K562 (cell line): ENCODE results near the gene OTX2.

Experiments
- GABPB1 ChIP-seq: sonication (generic); formaldehyde crosslinking; IDR thresholded peaks from 2 replicates; pipeline ENCODE4 v1.8.0; 2022; ENCODE audit warnings: mild to moderate bottlenecking, missing genetic modification reagents
- NFYB ChIP-seq: IDR thresholded peaks from 2 replicates; pipeline ENCODE4 v1.6.1; 2011; ENCODE audit warnings: mild to moderate bottlenecking, moderate library complexity; ENCODE audit not compliant: insufficient read length; ENCODE audit errors: extremely low read depth
- PTTG1 ChIP-seq: fragments of 450-650 bp; IDR thresholded peaks from 2 replicates; pipeline ENCODE4 v1.6.1; 2016; ENCODE audit warnings: low read depth, mild to moderate bottlenecking, missing genetic modification characterization, missing compliant biosample characterization
- SAP30 ChIP-seq: fragments of 200-600 bp; sonication (generic); IDR thresholded peaks from 2 replicates; pipeline ENCODE4 v1.6.1; 2012; ENCODE audit warnings: borderline replicate concordance, low read depth, mild to moderate bottlenecking, moderate library complexity, low read length, control low read depth, inconsistent platforms; ENCODE audit not compliant: insufficient read depth, poor library complexity, severe bottlenecking
- ZNF146 ChIP-seq: IDR thresholded peaks from one replicate; pipeline ENCODE4 v1.6.1; 2018; ENCODE audit warnings: missing compliant biosample characterization; ENCODE audit not compliant: unreplicated experiment
- TF ChIP-seq, protein P1 (sequence below), 3 experiments: IDR thresholded peaks in 2 of 3; conservative IDR thresholded peaks in 1 of 3; 2 replicates each; pipeline ENCODE4 v1.5.1; 2011 to 2012; ENCODE audit warnings: low read length in 3 of 3, mild to moderate bottlenecking in 3 of 3, control low read depth in 2 of 3, improper control_type of control experiment in 1 of 3, inconsistent platforms in 1 of 3, low read depth in 1 of 3, mixed read lengths in 1 of 3, moderate library complexity in 1 of 3; ENCODE audit not compliant: insufficient read depth in 2 of 3

DNA sequence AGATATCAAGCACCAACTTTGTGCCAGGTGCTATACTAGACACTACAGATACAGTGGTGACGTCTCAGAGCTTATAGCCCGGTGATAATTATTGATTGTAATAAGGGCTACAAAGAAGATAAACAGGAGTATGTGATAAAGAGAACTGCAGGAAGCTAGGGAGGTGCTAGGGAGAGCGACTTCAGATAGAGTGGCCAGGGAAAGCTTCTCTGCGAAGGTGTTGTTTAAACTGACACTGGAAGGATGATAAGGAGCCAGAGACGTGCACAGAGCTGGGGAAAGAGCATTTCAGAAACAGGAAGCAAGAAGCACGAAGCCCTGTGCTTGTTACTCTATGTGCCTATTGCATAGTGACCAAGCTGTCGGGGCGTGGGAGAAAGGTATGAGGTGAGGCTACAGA lies 48.1 kb upstream of the OTX2 start:
- TF ChIP-seq, protein P1, sequence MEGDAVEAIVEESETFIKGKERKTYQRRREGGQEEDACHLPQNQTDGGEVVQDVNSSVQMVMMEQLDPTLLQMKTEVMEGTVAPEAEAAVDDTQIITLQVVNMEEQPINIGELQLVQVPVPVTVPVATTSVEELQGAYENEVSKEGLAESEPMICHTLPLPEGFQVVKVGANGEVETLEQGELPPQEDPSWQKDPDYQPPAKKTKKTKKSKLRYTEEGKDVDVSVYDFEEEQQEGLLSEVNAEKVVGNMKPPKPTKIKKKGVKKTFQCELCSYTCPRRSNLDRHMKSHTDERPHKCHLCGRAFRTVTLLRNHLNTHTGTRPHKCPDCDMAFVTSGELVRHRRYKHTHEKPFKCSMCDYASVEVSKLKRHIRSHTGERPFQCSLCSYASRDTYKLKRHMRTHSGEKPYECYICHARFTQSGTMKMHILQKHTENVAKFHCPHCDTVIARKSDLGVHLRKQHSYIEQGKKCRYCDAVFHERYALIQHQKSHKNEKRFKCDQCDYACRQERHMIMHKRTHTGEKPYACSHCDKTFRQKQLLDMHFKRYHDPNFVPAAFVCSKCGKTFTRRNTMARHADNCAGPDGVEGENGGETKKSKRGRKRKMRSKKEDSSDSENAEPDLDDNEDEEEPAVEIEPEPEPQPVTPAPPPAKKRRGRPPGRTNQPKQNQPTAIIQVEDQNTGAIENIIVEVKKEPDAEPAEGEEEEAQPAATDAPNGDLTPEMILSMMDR (IDR thresholded peaks at IDR 0.05 in 2 of 3, conservative IDR thresholded peaks at IDR 0.05 in 1 of 3; ENCODE audit: insufficient read depth in 2 of 3, low read depth in 1 of 3, low read length in 3 of 3), result no peak
- TF ChIP-seq ZNF146 (no peak), GABPB1 (CRISPR knock-in tag) (no peak), SAP30 (no peak), NFYB (no peak), PTTG1 (no peak)
